Ishikawa (cell line): ENCODE results near the gene NDRG3.

Source experiments
- TEAD4 ChIP-seq: IDR thresholded peaks from 2 replicates; pipeline ENCODE4 v1.6.1; 2012
- ZBTB7A ChIP-seq: IDR thresholded peaks from 2 replicates; pipeline ENCODE4 v1.6.1; 2012; ENCODE audit warnings: low read depth

DNA sequence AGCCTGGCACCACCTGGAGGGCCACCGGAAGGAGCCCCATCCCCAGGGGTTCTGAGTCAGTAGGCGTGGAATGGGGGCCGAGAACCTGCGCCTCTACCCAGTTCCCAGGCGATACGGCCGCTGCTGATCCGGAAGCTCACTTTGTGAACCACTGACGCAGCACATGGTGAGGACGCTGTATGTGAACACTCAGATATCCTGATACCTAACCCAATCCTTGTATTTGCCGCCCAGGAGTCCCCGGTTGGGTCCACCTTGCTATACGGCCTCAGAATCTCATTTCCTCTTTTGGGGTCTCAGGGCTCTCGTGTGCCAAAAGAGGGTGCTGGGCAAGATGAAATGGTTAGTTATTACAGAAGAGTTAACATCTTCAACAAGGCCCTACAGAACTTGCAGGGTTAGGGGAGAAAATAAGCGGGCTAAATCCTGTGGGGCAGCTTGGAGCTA lies 140.9 kb downstream of the NDRG3 start:
- TF ChIP-seq TEAD4 = no peak
- no peak for TF ChIP-seq ZBTB7A
